Measurements from ENCODE around the gene SSBP4. TPM values are rescaled to one million over a fixed set of nuclear protein-coding genes. Genes with fewer than 3 reads are reported as not detected.

The SSBP4 gene
- polyA plus RNA-seq, 1 of the 3 experiments (the other 2 are of a cell fraction): 24.9 TPM

DNA sequence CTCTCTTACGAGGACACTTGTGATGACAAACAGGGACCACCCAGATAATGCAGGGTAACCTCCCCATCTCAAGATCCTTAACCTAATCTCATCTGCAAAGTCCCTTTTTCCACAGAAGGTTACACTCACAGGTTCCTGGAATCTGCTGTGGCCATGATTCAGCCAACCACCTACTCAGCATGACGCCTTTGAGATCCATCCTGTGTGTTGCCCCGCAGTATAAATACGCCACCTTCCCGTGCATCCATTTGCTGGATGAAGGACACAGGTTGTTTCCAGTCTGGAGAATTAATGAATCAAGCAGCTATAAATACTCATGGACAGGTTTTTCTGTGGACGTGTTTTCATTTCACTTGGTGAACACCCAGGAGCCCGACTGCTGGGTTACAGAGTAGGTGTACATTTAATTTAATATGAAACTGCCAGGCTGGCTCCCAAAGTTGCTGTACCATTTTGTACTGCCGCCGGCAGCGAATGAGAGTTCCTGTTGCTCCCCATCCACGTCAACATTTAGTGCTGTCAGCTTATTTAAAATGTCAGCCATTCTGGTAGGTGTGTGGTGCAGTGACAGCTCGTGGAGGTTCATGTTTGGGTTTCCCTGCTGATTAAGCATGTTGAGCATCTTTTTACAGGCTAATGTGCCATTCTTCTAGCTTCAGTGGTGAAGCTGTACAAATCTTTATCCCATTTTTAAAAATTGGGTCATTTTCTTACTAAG is 62.5 kb downstream of the SSBP4 start:
- Histone ChIP-seq H3K36me3 (replicated peaks in 1 of 2; ENCODE audit: control insufficient read depth in 1 of 2, insufficient read depth in 2 of 2, low read length in 1 of 2) (no peaks in the 10 kb centered on the region), H3F3A (replicated peaks; ENCODE audit: insufficient read depth) (peaks cover 4% of the 10 kb centered on the region), H3K9me2 (no peaks in the 10 kb centered on the region), H4K20me1 (ENCODE audit: insufficient read depth) (peaks cover 27% of the 10 kb centered on the region), H3K4me2 (no peak overlapping the region), H3K79me2 (ENCODE audit: insufficient read depth) (peaks cover 97% of the 10 kb centered on the region), H3K9ac (no peak overlapping the region), H3K27ac (ENCODE audit: low read depth in 2 of 2, low read length in 1 of 2) (no peak overlapping the region), H3K9me3 (no peaks in the 10 kb centered on the region), H2AFZ (ENCODE audit: low read depth) (no peak overlapping the region), H3K4me1 (ENCODE audit: control insufficient read depth in 1 of 2, insufficient read depth in 2 of 2, low read depth in 1 of 2, low read length in 1 of 2) (peaks cover 30 to 37% of the 10 kb centered on the region in 2 experiments; a peak in 2 of 4 replicates), H3K27me3 (ENCODE audit: insufficient read depth) (no peaks in the 10 kb centered on the region), H3K4me3 (ENCODE audit: low read depth in 2 of 2, low read length in 1 of 2) (no peak overlapping the region)
- TF ChIP-seq SIN3A (IDR thresholded peaks at IDR 0.05; ENCODE audit: borderline replicate concordance, low read depth, low read length) (no peak), NRF1 (IDR thresholded peaks at IDR 0.05; ENCODE audit: low read depth, low read length) (no peak), NFIC (IDR thresholded peaks at IDR 0.05; ENCODE audit: borderline replicate concordance) (no peak), RAD21 (IDR thresholded peaks at IDR 0.05; ENCODE audit: low read length) (no peak), CHD2 (IDR thresholded peaks at IDR 0.05; ENCODE audit: low read length, partially characterized antibody) (no peak), ELF1 (IDR thresholded peaks at IDR 0.05) (no peak), MXI1 (IDR thresholded peaks at IDR 0.05; ENCODE audit: low read depth, low read length) (no peak), FOSL2 (IDR thresholded peaks at IDR 0.05; ENCODE audit: borderline replicate concordance, low read depth) (no peak), MEF2A (IDR thresholded peaks at IDR 0.05; ENCODE audit: borderline replicate concordance, low read depth) (no peak), FOXM1 (IDR thresholded peaks at IDR 0.05; ENCODE audit: low read depth) (no peak), GABPA (IDR thresholded peaks at IDR 0.05; ENCODE audit: low read depth) (no peak), RCOR1 (IDR thresholded peaks at IDR 0.05; ENCODE audit: low read length) (no peak), TEAD4 (IDR thresholded peaks at IDR 0.05; ENCODE audit: borderline replicate concordance, insufficient read depth) (no peak), FOXJ3 (CRISPR knock-in tag; IDR thresholded peaks at IDR 0.05) (no peak)
- TF ChIP-seq, protein P1, sequence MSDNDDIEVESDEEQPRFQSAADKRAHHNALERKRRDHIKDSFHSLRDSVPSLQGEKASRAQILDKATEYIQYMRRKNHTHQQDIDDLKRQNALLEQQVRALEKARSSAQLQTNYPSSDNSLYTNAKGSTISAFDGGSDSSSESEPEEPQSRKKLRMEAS (IDR thresholded peaks at IDR 0.05; ENCODE audit: low read depth): no peak
- TF ChIP-seq, protein P2, sequence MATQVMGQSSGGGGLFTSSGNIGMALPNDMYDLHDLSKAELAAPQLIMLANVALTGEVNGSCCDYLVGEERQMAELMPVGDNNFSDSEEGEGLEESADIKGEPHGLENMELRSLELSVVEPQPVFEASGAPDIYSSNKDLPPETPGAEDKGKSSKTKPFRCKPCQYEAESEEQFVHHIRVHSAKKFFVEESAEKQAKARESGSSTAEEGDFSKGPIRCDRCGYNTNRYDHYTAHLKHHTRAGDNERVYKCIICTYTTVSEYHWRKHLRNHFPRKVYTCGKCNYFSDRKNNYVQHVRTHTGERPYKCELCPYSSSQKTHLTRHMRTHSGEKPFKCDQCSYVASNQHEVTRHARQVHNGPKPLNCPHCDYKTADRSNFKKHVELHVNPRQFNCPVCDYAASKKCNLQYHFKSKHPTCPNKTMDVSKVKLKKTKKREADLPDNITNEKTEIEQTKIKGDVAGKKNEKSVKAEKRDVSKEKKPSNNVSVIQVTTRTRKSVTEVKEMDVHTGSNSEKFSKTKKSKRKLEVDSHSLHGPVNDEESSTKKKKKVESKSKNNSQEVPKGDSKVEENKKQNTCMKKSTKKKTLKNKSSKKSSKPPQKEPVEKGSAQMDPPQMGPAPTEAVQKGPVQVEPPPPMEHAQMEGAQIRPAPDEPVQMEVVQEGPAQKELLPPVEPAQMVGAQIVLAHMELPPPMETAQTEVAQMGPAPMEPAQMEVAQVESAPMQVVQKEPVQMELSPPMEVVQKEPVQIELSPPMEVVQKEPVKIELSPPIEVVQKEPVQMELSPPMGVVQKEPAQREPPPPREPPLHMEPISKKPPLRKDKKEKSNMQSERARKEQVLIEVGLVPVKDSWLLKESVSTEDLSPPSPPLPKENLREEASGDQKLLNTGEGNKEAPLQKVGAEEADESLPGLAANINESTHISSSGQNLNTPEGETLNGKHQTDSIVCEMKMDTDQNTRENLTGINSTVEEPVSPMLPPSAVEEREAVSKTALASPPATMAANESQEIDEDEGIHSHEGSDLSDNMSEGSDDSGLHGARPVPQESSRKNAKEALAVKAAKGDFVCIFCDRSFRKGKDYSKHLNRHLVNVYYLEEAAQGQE (IDR thresholded peaks at IDR 0.05; ENCODE audit: low read depth, low read length): no peak
- TF ChIP-seq, protein P3, sequence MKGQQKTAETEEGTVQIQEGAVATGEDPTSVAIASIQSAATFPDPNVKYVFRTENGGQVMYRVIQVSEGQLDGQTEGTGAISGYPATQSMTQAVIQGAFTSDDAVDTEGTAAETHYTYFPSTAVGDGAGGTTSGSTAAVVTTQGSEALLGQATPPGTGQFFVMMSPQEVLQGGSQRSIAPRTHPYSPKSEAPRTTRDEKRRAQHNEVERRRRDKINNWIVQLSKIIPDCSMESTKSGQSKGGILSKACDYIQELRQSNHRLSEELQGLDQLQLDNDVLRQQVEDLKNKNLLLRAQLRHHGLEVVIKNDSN (IDR thresholded peaks at IDR 0.05; ENCODE audit: borderline replicate concordance, low read depth): no peak
- TF ChIP-seq, protein P4, sequence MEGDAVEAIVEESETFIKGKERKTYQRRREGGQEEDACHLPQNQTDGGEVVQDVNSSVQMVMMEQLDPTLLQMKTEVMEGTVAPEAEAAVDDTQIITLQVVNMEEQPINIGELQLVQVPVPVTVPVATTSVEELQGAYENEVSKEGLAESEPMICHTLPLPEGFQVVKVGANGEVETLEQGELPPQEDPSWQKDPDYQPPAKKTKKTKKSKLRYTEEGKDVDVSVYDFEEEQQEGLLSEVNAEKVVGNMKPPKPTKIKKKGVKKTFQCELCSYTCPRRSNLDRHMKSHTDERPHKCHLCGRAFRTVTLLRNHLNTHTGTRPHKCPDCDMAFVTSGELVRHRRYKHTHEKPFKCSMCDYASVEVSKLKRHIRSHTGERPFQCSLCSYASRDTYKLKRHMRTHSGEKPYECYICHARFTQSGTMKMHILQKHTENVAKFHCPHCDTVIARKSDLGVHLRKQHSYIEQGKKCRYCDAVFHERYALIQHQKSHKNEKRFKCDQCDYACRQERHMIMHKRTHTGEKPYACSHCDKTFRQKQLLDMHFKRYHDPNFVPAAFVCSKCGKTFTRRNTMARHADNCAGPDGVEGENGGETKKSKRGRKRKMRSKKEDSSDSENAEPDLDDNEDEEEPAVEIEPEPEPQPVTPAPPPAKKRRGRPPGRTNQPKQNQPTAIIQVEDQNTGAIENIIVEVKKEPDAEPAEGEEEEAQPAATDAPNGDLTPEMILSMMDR (IDR thresholded peaks at IDR 0.05): no peak
- CTCF ChIA-PET: interaction anchor here (1.0 to 6.1 kb wide), 5 partner anchors 9 to 113 kb away, joined by 3 to 56 read pairs (median 7); no protein-coding TSS in a partner anchor
- POLR2A ChIA-PET: no interaction called here
- 92% methylated on average over 12 of the region's 12 CpGs for WGBS (ENCODE audit: low lambda C conversion rate)
- DNase-seq: no peak
